Activated CD4-positive, CD25-positive, alpha-beta regulatory T cell (primary cell): ENCODE data around the gene GRIP1.
"Not testable (repeated sequence)": the region's sequence is repeated elsewhere in the genome, so short reads cannot be mapped to it uniquely, and the experiment has no call there.

Source experiments
- DNase-seq, 4 experiments: peaks; one replicate each; lab custom pipeline; 2025; lab: John Stamatoyannopoulos, UW

GRIP1 gene

DNA sequence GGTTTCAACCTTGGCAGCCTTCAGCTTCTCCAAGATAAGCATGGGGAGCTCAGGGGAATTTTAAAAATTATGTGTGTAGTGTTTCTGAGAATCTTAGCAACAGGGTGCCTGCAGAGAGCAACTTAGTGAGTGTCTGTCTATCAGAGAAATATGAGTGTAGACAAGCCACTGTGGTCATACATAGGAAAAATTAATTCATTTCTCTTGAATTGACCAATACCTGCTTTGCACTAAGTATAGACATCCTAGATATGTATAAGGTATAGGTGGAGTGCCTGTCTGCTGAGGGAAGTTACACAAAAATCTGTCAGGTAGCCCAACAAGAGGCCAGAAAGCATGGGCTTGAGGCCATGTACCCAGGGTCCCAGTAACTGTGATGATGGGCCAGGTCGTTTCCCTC is 355.9 kb downstream of the GRIP1 start:
- no peak for DNase-seq

- DNase-seq: no peak
These were observed 357.4 kb downstream of the GRIP1 start for GRCh38 chr12:66321435-66321834.

DNA sequence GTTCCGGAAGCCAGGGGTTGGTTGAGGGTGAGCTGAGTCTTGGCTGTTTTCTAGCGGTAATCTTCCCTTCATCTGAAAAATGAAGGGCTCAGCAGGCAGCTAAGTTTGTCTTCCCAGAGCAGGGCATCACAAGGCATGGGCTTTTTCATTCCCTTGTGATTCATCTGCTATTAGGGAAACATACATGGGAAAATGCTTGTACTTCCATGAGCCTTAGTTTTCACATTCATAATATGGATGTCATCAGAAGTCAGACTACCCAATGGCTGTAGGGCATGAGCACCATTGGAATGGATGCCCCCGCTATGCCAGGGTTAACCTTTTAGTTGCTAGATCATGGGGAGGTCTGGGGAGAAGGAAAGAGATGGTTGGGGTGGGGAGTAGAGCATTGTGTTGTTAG is 357.9 kb downstream of the GRIP1 start:
- no peak for DNase-seq

DNA sequence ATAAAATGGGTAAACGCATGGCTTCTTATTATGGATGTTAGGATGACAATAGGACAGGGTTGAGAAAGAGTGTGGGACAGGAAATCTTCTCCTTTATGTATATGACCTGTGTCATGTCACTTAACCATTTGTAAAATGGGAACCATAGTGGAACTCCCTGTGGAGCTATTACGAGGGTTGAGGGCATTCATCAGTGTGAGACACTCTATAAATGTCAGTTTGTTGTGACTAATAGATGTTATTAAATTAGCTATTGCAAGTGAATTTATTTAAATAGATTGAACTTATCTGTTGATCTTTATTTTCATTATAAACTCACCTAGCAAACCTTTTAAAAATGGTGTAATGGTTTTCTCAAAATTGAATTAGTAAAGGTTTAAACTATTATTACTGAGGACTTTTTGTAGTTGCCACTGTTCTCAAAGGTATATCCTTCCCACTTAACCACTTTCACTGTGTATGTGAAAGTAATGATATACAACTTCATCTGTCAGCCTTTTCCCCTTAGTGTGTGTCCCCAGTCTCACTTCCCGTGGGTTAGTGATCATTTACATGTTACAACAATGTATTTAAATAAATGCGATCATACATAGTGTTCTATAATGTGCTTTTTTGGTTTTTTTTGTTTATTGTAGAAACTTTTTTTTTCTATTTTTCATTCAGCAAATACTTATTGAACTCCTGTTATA is 359.5 kb downstream of the GRIP1 start:
- no peak for DNase-seq

DNA sequence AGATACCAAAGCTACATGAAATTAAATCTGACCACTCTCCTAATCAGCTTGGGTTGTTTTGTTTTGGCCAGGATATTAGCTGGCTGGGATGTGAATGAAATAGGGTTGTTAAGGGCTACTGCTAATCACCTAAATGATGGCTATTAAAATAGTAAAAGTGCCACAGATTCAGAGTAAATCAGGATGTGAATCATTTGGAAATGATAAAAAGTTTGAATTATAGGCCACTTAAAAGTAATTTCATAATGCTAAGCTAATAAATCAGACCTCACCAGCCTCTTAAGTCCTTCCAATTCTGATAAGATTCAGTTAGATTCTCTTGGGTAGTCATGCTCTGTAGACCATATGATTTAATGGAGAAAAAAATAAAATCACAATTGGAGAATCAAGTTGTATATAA is 364.6 kb downstream of the GRIP1 start:
- no peak for DNase-seq

DNA sequence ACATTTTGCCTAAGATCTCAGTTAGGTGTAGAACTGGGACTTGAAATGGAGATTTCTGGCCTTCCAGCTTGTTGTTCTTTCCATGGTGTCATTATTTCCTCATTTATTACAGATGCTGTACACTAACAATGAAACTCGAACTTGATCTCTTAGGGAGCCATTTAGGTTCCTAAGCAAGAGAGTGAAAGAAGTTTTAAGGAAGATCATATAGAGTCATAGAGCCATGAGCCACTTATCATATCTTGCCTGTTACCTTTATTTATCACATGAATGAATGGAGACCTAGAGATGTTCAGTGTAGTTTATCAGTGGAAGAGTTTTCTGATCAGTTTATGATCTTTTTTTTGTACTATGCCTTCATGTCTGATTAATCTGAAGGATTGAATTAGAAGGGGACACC is 366.7 kb downstream of the GRIP1 start:
- DNase-seq: no peak

GRCh38 chr12:66309606-66310005 is 369.3 kb downstream of the GRIP1 start:
- DNase-seq: no peak

DNA sequence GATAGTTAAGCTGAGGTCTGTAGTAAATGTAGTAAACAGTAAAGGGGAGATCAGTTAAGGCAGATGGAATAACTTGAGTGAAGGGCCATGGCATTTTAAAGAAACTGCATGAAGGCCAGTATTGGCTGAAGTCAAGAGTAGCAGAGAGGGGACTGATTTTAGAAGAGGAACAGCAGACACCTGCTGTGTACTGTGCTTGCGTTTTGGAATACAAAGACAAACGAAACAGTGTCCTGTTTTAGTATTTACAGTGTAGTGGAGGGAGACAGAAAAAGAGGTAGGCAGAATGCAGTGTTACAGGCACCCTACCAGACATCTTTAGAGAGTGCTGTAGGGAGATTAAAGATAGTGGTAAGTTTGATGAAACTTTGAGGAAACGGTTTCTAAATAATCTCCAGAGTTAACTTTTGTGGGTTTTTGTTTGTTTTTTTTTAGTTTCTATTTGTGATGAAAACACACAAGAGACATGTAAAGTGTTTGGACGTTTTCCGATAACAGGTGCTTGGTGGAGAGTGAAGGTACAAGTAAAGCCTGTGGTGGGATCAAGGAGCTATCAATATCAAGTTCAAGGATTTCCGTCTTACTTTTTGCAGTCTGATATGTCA is 374.5 kb downstream of the GRIP1 start:
- no peak for DNase-seq

DNA sequence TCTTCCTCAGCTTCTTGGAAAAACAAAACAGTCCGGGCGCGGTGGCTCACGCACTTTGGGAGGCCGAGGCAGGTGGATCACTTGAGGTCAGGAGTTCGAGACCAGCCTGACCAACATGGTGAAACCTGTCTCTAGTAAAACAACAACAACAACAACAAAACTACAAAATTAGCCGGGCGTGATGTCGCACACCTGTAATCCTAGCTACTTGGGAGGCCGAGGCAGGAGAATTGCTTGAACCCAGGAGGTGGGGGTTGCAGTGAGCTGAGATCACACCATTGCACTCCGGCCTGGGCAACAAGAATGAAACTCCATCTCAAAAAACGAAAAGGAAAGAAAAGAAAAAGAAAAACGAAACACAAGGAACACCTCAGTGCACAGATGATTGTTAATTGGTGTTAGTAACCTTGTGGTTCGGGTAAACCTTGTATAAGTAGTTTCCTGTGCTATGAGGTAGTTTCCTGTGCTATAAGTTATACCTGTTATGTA is 375.5 kb downstream of the GRIP1 start:
- DNase-seq: not testable (repeated sequence)

- DNase-seq: no peak
These were observed 376.1 kb downstream of the GRIP1 start for GRCh38 chr12:66302827-66303169.

DNA sequence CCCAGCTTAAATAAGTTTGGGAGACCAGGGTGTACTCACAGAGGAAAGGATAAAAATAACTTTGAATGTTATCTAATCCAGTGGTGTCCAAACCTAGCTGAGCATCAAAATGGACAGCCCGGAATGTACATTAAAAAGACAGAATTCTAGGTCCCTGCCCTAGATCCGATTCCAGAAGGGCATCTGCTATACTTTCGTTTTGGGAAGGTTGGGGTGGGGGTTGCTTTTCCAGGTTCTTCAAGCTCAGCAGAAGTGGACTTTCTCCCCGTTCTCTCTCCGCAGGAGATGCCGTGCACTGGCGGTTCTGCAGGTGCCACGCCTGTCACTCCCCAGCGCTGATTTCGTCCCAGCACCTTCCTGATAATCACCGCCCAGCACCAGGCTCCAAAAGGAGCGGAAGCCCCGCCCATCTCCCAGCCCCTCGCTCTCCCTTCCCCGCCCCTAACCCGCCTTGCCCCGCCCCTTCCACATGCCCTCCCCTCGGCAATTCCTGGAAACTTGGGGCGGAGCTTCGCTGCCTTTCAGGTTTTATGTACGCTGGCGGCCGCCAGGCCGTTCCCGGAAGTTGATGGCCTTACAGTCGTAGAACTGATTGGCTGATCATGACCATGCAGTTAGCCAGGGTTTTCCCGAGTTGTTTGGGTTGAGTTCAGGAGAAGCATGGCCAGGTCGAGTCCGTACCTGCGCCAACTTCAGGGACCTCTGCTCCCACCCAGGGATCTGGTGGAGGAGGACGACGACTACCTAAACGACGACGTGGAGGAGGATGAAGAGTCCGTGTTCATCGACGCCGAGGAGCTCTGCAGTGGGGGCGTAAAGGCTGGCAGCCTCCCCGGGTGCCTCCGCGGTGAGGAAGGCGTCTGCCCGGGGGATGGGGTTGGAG is 376.7 kb downstream of the GRIP1 start, which contains the start of gene HELB:
TSS of gene HELB (plus strand) at position 550 of the 883 bp plus-strand sequence. CDS start at position 661, 111 bp downstream.
- DNase-seq: peak; percentile 91 to 96 (median 94)

GRCh38 chr12:66297923-66298322 is 381.0 kb downstream of the GRIP1 start:
- no peak for DNase-seq
